Endothelial cell (in vitro differentiated cells): ENCODE data around the gene RAB11FIP4. TPM values are rescaled to one million over a fixed set of nuclear protein-coding genes. Genes with fewer than 3 reads are reported as not detected.

Experiments
- DNase-seq: peaks from one replicate; pipeline ENCODE4 v3.0.0; 2021; ENCODE audit warnings: low spot score
- H3K27ac Mint-ChIP-seq: one replicate; pipeline ENCODE4 v1.8.0; 2021; ENCODE audit warnings: mixed read lengths, inconsistent platforms; ENCODE audit not compliant: unreplicated experiment
- H3K27me3 Mint-ChIP-seq: one replicate; pipeline ENCODE4 v1.8.0; 2021; ENCODE audit warnings: mild to moderate bottlenecking, moderate library complexity, mixed read lengths, inconsistent platforms; ENCODE audit not compliant: unreplicated experiment
- H3K36me3 Mint-ChIP-seq: one replicate; pipeline ENCODE4 v1.8.0; 2021; ENCODE audit warnings: mild to moderate bottlenecking, low read depth, mixed read lengths, inconsistent platforms; ENCODE audit not compliant: unreplicated experiment
- H3K4me1 Mint-ChIP-seq: one replicate; pipeline ENCODE4 v1.8.0; 2021; ENCODE audit warnings: mild to moderate bottlenecking, mixed read lengths, inconsistent platforms; ENCODE audit not compliant: unreplicated experiment
- H3K4me3 Mint-ChIP-seq: one replicate; pipeline ENCODE4 v1.8.0; 2021; ENCODE audit warnings: mild to moderate bottlenecking, mixed read lengths, inconsistent platforms; ENCODE audit not compliant: unreplicated experiment
- H3K9me3 Mint-ChIP-seq: one replicate; pipeline ENCODE4 v1.8.0; 2021; ENCODE audit warnings: mixed read lengths, inconsistent platforms; ENCODE audit not compliant: unreplicated experiment
- CTCF ChIP-seq: fragments of 200-600 bp; sonication (generic); IDR thresholded peaks from one replicate; pipeline ENCODE4 v1.5.0; 2021; ENCODE audit warnings: antibody characterized with exemption; ENCODE audit not compliant: unreplicated experiment
- total RNA-seq: library from RNA; stranded (reverse); fragmentation: NEBNext Ultra II Directional; extraction: Animal tissue kit (Norgen Biotek cat#: 25700); gene quantifications from one replicate; pipeline ENCODE4 v1.2.1, GENCODE V29; 2021; ENCODE audit not compliant: unreplicated experiment

RAB11FIP4 gene
- total RNA-seq, 1 donor from 2014 or later = 0.92 TPM

GRCh38 chr17:31428111-31428510 is 36.6 kb downstream of the RAB11FIP4 start:
- no peak for TF ChIP-seq CTCF
- Mint-ChIP-seq H3K9me3 (no peaks in the 10 kb centered on the region), H3K4me1 (peaks cover 10% of the 10 kb centered on the region), H3K4me3 (no peak overlapping the region), H3K27ac (no peak overlapping the region), H3K27me3 (peaks cover 5% of the 10 kb centered on the region), H3K36me3 (peaks cover 3% of the 10 kb centered on the region)
- no peak for DNase-seq

- no peak overlapping the region for H3K27ac Mint-ChIP-seq
- no peak for TF ChIP-seq CTCF
Observed at GRCh38 chr17:31428512-31428911, 37.0 kb downstream of the RAB11FIP4 start.

GRCh38 chr17:31431098-31431851 is 39.8 kb downstream of the RAB11FIP4 start:
- TF ChIP-seq CTCF = no peak
- H3K27me3 Mint-ChIP-seq = peaks cover 10% of the 10 kb centered on the region
- no peak overlapping the region for H3K27ac Mint-ChIP-seq
- peaks cover 25% of the 10 kb centered on the region for H3K4me1 Mint-ChIP-seq
- no peak overlapping the region for H3K4me3 Mint-ChIP-seq
- no peak for DNase-seq
- no peaks in the 10 kb centered on the region for H3K9me3 Mint-ChIP-seq
- no peaks in the 10 kb centered on the region for H3K36me3 Mint-ChIP-seq

More at GRCh38 chr17:31428512-31428911, 37.0 kb downstream of the RAB11FIP4 start:
- Mint-ChIP-seq H3K27me3 (peaks cover 5% of the 10 kb centered on the region), H3K36me3 (peaks cover 3% of the 10 kb centered on the region), H3K4me3 (no peak overlapping the region), H3K9me3 (no peaks in the 10 kb centered on the region), H3K4me1 (peaks cover 13% of the 10 kb centered on the region)
- DNase-seq = no peak

- Mint-ChIP-seq H3K4me3 (no peak overlapping the region), H3K27me3 (peaks cover 10% of the 10 kb centered on the region), H3K9me3 (no peaks in the 10 kb centered on the region), H3K27ac (no peak overlapping the region), H3K4me1 (peaks cover 25% of the 10 kb centered on the region), H3K36me3 (no peaks in the 10 kb centered on the region)
- no peak for TF ChIP-seq CTCF
- DNase-seq = no peak
Observed at GRCh38 chr17:31431852-31432658, 40.6 kb downstream of the RAB11FIP4 start.
